K562 (cell line): ENCODE measurements around the gene LPAR3. TPM values are rescaled to one million over a fixed set of nuclear protein-coding genes. Genes with fewer than 3 reads are reported as not detected.

Source experiments
- MTA1 ChIP-seq: fragments of 450-650 bp; IDR thresholded peaks from 2 replicates; pipeline ENCODE4 v1.6.1; 2017; ENCODE audit warnings: borderline replicate concordance
- polyA plus RNA-seq, 8 experiments: library from polyadenylated mRNA; depleted of rRNA in 4 of 8; stranded (reverse) in 5 of 8; unstranded in 3 of 8; fragments of >200 nt; fragmentation: Nextera tagmentation in 2 of 8; fragmentation: Illumina TruSeq in 1 of 8; extraction: Ambion mirVana in 2 of 8; extraction: Trizol in 1 of 8; gene quantifications; 2 replicates each; pipeline versions ENCODE4 v1.2.1 to v1.2.3, GENCODE V29; 2011 to 2014; ENCODE audit warnings: inconsistent platforms in 1 of 8, missing spikeins in 1 of 8
- total RNA-seq, 7 experiments: library from RNA; depleted of rRNA in 6 of 7; stranded (reverse); fragments of >200 nt in 6 of 7; fragmentation: Illumina TruSeq in 2 of 7; extraction: Trizol in 2 of 7; gene quantifications; 2 replicates each; pipeline versions ENCODE4 v1.2.1 to v1.2.3, GENCODE V29; 2011 to 2021; ENCODE audit warnings: low replicate concordance in 1 of 7
- TF ChIP-seq, protein P1 (sequence below), 2 experiments: fragments of 450-650 bp; IDR thresholded peaks; 2 replicates each; pipeline ENCODE4 v1.6.1; 2016; ENCODE audit warnings: mild to moderate bottlenecking in 2 of 2, borderline replicate concordance in 1 of 2, low read depth in 1 of 2, moderate library complexity in 1 of 2
- TF ChIP-seq, protein P2 (sequence below): fragments of 250-450 bp; sonication (Bioruptor Pico); IDR thresholded peaks from 2 replicates; pipeline ENCODE4 v1.8.0; 2022; ENCODE audit warnings: inconsistent platforms
- TF ChIP-seq, protein P3 (sequence below): fragments of 250-450 bp; sonication (Bioruptor Pico); IDR thresholded peaks from 2 replicates; pipeline ENCODE4 v1.8.0; 2021; ENCODE audit warnings: moderate library complexity, mild to moderate bottlenecking, inconsistent platforms

Gene LPAR3
- total and polyA plus RNA-seq, 9 of the 15 experiments (the other 6 are each of a cell fraction or from before 2014, with no cell fraction given), result 0.11 TPM; not detected in 8

DNA sequence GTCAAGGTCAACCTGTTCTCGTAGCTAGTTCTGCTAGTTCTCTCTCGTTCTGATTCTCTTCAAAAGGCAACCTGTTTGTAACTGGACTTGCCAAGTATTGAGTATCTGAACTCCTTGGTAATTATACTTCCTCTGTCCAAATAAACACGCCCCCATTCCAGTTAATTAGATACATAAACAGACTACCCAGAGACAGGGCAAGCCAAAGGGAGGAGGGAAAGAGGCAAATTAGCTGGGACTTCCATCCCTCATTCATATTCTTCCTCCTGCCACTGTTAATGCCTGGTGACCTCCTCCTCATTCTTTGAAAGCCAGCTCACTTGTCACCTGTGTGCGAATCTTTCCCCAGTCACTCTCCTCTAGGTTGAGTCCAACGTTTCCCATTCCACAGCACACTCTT, 62.9 kb downstream of the LPAR3 start (continued):
- TF ChIP-seq, protein P1, sequence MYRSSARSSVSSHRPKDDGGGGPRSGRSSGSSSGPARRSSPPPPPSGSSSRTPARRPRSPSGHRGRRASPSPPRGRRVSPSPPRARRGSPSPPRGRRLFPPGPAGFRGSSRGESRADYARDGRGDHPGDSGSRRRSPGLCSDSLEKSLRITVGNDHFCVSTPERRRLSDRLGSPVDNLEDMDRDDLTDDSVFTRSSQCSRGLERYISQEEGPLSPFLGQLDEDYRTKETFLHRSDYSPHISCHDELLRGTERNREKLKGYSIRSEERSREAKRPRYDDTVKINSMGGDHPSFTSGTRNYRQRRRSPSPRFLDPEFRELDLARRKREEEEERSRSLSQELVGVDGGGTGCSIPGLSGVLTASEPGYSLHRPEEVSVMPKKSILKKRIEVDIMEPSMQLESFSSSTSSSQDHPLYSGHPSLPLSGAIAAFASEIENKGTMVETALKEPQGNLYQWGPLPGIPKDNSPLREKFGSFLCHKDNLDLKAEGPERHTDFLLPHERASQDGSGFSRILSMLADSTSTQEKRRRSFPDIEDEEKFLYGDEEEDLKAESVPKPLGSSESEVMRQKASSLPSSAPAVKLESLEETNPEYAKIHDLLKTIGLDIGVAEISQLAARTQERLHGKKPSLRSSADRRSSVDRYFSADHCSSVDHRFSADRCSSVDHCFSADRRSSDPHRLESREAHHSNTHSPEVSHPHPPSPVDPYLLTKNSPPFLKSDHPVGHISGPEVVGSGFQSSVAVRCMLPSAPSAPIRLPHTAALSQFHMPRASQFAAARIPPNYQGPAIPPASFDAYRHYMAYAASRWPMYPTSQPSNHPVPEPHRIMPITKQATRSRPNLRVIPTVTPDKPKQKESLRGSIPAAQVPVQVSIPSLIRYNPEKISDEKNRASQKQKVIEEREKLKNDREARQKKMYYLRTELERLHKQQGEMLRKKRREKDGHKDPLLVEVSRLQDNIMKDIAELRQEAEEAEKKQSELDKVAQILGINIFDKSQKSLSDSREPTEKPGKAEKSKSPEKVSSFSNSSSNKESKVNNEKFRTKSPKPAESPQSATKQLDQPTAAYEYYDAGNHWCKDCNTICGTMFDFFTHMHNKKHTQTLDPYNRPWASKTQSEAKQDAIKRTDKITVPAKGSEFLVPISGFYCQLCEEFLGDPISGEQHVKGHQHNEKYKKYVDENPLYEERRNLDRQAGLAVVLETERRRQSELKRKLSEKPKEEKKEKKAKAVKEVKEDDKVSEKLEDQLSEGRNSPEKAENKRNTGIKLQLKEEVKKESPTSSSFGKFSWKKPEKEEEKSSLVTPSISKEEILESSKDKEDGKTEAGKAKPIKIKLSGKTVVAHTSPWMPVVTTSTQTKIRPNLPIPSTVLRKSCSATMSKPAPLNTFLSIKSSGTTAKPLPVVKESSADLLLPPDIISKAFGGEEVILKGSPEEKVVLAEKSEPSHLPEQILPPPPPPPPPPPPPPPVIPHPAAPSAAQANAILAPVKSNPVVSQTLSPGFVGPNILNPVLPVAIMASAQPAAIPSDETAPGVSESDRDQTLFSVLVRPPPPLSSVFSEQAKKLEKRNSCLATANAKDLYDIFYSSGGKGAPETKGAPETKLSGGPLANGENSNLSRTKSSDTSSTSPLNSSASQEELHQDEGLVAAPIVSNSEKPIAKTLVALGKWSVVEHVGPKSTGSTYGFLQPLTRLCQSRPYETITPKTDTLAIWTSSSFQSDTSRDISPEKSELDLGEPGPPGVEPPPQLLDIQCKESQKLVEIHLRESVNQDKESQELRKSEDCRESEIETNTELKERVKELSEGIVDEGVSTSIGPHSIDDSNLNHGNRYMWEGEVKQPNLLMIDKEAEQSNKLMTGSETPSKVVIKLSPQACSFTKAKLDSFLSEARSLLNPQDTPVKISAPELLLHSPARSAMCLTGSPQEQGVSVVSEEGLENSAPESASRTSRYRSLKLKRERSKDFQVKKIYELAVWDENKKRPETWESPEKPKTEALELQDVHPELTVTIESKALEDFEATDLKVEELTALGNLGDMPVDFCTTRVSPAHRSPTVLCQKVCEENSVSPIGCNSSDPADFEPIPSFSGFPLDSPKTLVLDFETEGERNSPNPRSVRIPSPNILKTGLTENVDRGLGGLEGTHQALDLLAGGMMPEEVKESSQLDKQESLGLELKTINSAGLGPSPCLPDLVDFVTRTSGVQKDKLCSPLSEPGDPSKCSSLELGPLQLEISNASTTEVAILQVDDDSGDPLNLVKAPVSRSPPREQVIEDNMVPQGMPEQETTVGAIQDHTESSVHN (IDR thresholded peaks at IDR 0.05; ENCODE audit: borderline replicate concordance in 1 of 2, low read depth in 1 of 2), result no peak
- TF ChIP-seq, protein P2, sequence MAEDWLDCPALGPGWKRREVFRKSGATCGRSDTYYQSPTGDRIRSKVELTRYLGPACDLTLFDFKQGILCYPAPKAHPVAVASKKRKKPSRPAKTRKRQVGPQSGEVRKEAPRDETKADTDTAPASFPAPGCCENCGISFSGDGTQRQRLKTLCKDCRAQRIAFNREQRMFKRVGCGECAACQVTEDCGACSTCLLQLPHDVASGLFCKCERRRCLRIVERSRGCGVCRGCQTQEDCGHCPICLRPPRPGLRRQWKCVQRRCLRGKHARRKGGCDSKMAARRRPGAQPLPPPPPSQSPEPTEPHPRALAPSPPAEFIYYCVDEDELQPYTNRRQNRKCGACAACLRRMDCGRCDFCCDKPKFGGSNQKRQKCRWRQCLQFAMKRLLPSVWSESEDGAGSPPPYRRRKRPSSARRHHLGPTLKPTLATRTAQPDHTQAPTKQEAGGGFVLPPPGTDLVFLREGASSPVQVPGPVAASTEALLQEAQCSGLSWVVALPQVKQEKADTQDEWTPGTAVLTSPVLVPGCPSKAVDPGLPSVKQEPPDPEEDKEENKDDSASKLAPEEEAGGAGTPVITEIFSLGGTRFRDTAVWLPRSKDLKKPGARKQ (CRISPR knock-in tag), result no peak
- TF ChIP-seq, protein P3, sequence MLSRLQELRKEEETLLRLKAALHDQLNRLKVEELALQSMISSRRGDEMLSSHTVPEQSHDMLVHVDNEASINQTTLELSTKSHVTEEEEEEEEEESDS (CRISPR knock-in tag), result no peak
- TF ChIP-seq MTA1, result no peak
